MM.1S (cell line): Measurements from ENCODE around the gene TNFSF4.

ENCODE experiments used
- DNase-seq: peaks from one replicate; pipeline ENCODE4 v3.0.0-alpha.2; 2015
- H2AFZ ChIP-seq: fragments of 300-600 bp; sonication (generic); 2 replicates; pipeline ENCODE4 v1.6.0; 2016; ENCODE audit warnings: antibody characterized with exemption, low read length
- H3F3A ChIP-seq: fragments of 300-600 bp; sonication (generic); 2 replicates; pipeline ENCODE4 v1.6.1; 2016; ENCODE audit warnings: mild to moderate bottlenecking, antibody characterized with exemption, low read length, moderate library complexity, mixed read lengths; ENCODE audit not compliant: insufficient read depth
- H3K27ac ChIP-seq: fragments of 300-600 bp; sonication (generic); 2 replicates; pipeline ENCODE4 v1.5.1; 2016; ENCODE audit warnings: mild to moderate bottlenecking, low read length
- H3K27me3 ChIP-seq: fragments of 300-600 bp; sonication (generic); replicated peaks from 2 replicates; pipeline ENCODE4 v1.6.0; 2016; ENCODE audit warnings: low read length; ENCODE audit not compliant: insufficient read depth
- H3K36me3 ChIP-seq: fragments of 300-600 bp; sonication (generic); replicated peaks from 2 replicates; pipeline ENCODE4 v1.6.1; 2016; ENCODE audit warnings: mild to moderate bottlenecking, low read length, mixed read lengths; ENCODE audit not compliant: insufficient read depth
- H3K4me1 ChIP-seq: fragments of 300-600 bp; sonication (generic); 2 replicates; pipeline ENCODE4 v1.6.1; 2016; ENCODE audit warnings: low read length, mixed read lengths
- H3K4me2 ChIP-seq: fragments of 300-600 bp; sonication (generic); 2 replicates; pipeline ENCODE4 v1.6.0; 2016; ENCODE audit warnings: low read depth, low read length
- H3K4me3 ChIP-seq: fragments of 300-600 bp; sonication (generic); 2 replicates; pipeline ENCODE4 v1.5.1; 2016; ENCODE audit warnings: low read length, mixed read lengths
- H3K79me2 ChIP-seq: fragments of 300-600 bp; sonication (generic); 2 replicates; pipeline ENCODE4 v1.6.1; 2016; ENCODE audit warnings: mixed run types, low read length, mixed read lengths
- H3K9ac ChIP-seq: fragments of 300-600 bp; sonication (generic); 2 replicates; pipeline ENCODE4 v1.6.1; 2016; ENCODE audit warnings: low read length, mixed read lengths
- H3K9me2 ChIP-seq: fragments of 300-600 bp; sonication (generic); replicated peaks from 2 replicates; pipeline ENCODE4 v1.6.1; 2016; ENCODE audit warnings: mild to moderate bottlenecking, low read length, mixed read lengths; ENCODE audit not compliant: insufficient read depth
- H3K9me3 ChIP-seq: fragments of 300-600 bp; sonication (generic); replicated peaks from 2 replicates; pipeline ENCODE4 v1.6.1; 2016; ENCODE audit warnings: mild to moderate bottlenecking, low read length, mixed read lengths; ENCODE audit not compliant: insufficient read depth
- H4K20me1 ChIP-seq: fragments of 300-600 bp; sonication (generic); 2 replicates; pipeline ENCODE4 v1.6.1; 2016; ENCODE audit warnings: mild to moderate bottlenecking, low read length, moderate library complexity, mixed read lengths; ENCODE audit not compliant: insufficient read depth
- EZH2 ChIP-seq: fragments of 300-600 bp; sonication (generic); optimal IDR thresholded peaks from 2 replicates; pipeline ENCODE3; 2017; ENCODE audit warnings: low read depth, mild to moderate bottlenecking, antibody characterized with exemption, low read length, mixed read lengths
- EZH2phosphoT487 ChIP-seq: fragments of 300-600 bp; sonication (generic); IDR thresholded peaks from 2 replicates; pipeline ENCODE4 v1.6.1; 2018; ENCODE audit warnings: antibody characterized with exemption, low read length
- TF ChIP-seq, protein P1 (sequence below): fragments of 300-600 bp; sonication (generic); IDR thresholded peaks from 2 replicates; pipeline ENCODE4 v1.5.1; 2016; ENCODE audit warnings: antibody characterized with exemption, low read length, mixed read lengths

The TNFSF4 gene

DNA sequence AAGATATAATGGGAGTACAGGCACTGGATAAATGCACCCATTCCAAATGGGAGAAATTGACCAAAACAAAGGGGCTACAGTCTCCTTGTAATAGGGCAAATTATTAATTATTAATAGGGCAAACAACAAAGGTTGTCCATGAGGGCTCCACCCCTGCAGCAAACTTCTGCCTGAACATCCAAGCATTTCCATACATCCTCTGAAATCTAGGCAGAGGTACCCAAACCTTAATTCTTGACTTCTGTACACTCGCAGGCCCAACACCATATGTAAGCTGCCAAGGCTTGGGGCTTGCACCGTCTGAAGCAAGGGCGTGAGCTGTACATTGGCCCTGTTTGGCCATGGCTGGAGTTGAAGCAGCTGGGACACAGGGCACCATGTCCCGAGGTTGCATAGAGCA lies 33.7 kb downstream of the TNFSF4 start:
- Histone ChIP-seq H3K9me3 (no peaks in the 10 kb centered on the region), H3F3A (no peaks in the 10 kb centered on the region), H3K79me2 (no peaks in the 10 kb centered on the region), H3K4me3 (no peak overlapping the region), H3K4me1 (no peaks in the 10 kb centered on the region), H2AFZ (no peak overlapping the region), H3K9me2 (no peaks in the 10 kb centered on the region), H3K27ac (no peak overlapping the region), H3K4me2 (no peak overlapping the region), H3K9ac (no peak overlapping the region), H4K20me1 (no peaks in the 10 kb centered on the region), H3K27me3 (no peaks in the 10 kb centered on the region), H3K36me3 (no peaks in the 10 kb centered on the region)
- no peak for DNase-seq
- TF ChIP-seq, protein P1, sequence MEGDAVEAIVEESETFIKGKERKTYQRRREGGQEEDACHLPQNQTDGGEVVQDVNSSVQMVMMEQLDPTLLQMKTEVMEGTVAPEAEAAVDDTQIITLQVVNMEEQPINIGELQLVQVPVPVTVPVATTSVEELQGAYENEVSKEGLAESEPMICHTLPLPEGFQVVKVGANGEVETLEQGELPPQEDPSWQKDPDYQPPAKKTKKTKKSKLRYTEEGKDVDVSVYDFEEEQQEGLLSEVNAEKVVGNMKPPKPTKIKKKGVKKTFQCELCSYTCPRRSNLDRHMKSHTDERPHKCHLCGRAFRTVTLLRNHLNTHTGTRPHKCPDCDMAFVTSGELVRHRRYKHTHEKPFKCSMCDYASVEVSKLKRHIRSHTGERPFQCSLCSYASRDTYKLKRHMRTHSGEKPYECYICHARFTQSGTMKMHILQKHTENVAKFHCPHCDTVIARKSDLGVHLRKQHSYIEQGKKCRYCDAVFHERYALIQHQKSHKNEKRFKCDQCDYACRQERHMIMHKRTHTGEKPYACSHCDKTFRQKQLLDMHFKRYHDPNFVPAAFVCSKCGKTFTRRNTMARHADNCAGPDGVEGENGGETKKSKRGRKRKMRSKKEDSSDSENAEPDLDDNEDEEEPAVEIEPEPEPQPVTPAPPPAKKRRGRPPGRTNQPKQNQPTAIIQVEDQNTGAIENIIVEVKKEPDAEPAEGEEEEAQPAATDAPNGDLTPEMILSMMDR, result no peak

DNA sequence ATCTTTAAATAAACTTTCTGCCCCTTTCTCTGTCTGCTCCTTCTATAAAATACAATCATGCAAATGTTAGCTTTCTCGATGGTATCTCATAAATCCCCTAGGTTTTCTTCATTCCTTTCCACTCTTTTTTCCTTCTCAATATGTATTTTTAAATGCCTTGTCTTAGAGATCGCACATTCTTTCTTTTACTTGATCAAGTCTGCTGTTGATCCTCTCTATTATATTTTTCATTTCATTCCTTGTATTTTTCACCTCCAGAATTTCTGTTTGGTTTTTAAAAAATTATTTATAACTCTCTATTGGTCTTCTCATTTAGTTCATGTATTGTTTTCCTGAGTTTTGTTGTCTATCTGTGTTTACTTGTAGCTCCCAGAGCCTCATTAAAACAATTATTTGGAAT lies 36.0 kb downstream of the TNFSF4 start:
- no peaks in the 10 kb centered on the region for H3F3A ChIP-seq
- H3K27ac ChIP-seq, result no peak overlapping the region
- no peaks in the 10 kb centered on the region for H3K79me2 ChIP-seq
- H3K27me3 ChIP-seq, result no peaks in the 10 kb centered on the region
- DNase-seq, result no peak
- no peak for TF ChIP-seq EZH2
- no peak for TF ChIP-seq EZH2phosphoT487
- TF ChIP-seq, protein P1, result no peak
- no peak overlapping the region for H3K4me3 ChIP-seq
- no peaks in the 10 kb centered on the region for H3K9me2 ChIP-seq
- no peaks in the 10 kb centered on the region for H3K4me1 ChIP-seq
- no peak overlapping the region for H3K9ac ChIP-seq
- no peak overlapping the region for H3K4me2 ChIP-seq
- no peaks in the 10 kb centered on the region for H4K20me1 ChIP-seq
- H3K9me3 ChIP-seq, result no peaks in the 10 kb centered on the region
- no peak overlapping the region for H2AFZ ChIP-seq
- no peaks in the 10 kb centered on the region for H3K36me3 ChIP-seq

DNA sequence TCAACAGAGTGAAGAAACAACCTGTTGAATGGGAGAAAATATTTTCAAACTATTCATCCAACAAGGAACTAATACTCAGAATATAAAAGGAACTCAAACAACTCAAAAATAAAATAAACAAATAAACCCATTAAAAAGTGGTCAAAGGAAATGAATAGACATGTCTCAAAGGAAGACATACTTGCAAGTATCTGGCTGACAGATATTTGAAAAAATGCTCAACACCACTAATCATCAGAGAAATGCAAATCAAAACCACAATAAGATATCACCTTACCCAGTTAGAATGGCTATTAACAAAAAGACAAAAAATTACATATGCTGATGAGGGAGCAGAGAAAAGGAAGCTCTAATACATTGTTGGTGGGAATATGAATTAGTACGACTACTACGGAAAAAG lies 38.2 kb downstream of the TNFSF4 start:
- no peak for DNase-seq
- H3K9ac ChIP-seq, result no peak overlapping the region
- H3K4me3 ChIP-seq, result no peak overlapping the region
- H4K20me1 ChIP-seq, result no peaks in the 10 kb centered on the region
- no peaks in the 10 kb centered on the region for H3K27me3 ChIP-seq
- H3K36me3 ChIP-seq, result no peaks in the 10 kb centered on the region
- H3K27ac ChIP-seq, result no peak overlapping the region
- H2AFZ ChIP-seq, result no peak overlapping the region
- no peaks in the 10 kb centered on the region for H3K79me2 ChIP-seq
- no peaks in the 10 kb centered on the region for H3K4me1 ChIP-seq
- no peak overlapping the region for H3K4me2 ChIP-seq
- no peak for TF ChIP-seq EZH2phosphoT487
- H3F3A ChIP-seq, result no peaks in the 10 kb centered on the region
- H3K9me3 ChIP-seq, result no peaks in the 10 kb centered on the region
- H3K9me2 ChIP-seq, result no peaks in the 10 kb centered on the region

DNA sequence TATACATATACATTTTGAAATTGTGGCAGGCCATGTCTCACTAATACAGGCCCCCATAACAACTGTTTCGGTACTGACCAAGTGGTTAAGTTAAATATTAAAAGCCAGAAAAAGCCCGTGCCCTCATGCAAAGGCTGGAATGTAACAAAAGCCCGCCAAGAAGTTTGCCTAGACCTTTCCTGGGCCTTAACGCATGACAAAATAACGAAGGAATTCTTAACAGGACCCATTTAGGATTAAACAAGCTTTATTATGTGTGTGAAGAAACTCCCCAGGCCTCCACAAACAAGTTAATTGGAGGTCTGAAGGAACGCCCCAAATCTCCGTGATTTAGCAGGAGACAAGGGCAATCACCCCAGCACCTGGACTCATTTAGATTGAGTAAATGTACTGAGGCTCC lies 42.4 kb downstream of the TNFSF4 start:
- Histone ChIP-seq H4K20me1 (no peaks in the 10 kb centered on the region), H3K79me2 (no peaks in the 10 kb centered on the region), H3K4me1 (no peaks in the 10 kb centered on the region), H3K36me3 (no peaks in the 10 kb centered on the region), H2AFZ (no peak overlapping the region), H3K4me2 (no peak overlapping the region), H3K27me3 (no peaks in the 10 kb centered on the region), H3K4me3 (no peak overlapping the region), H3K27ac (no peak overlapping the region), H3K9me3 (no peaks in the 10 kb centered on the region), H3K9ac (no peak overlapping the region), H3F3A (no peaks in the 10 kb centered on the region), H3K9me2 (no peaks in the 10 kb centered on the region)
- TF ChIP-seq EZH2, result no peak
- no peak for TF ChIP-seq EZH2phosphoT487
- DNase-seq, result no peak
